BLaER1 (cell line): ENCODE data around the gene MYO3B.

Source experiments
- H3K27ac ChIP-seq: shearing (Covaris generic); formaldehyde crosslinking; 2 replicates; pipeline ENCODE4 v1.8.1; 2022
- H3K27me3 ChIP-seq: shearing (Covaris generic); formaldehyde crosslinking; 2 replicates; pipeline ENCODE4 v1.8.1; 2022
- H3K36me3 ChIP-seq: shearing (Covaris generic); formaldehyde crosslinking; 2 replicates; pipeline ENCODE4 v1.8.1; 2022
- H3K4me1 ChIP-seq: shearing (Covaris generic); formaldehyde crosslinking; 2 replicates; pipeline ENCODE4 v1.8.1; 2022
- H3K4me2 ChIP-seq: shearing (Covaris generic); formaldehyde crosslinking; 2 replicates; pipeline ENCODE4 v1.8.1; 2022
- H3K4me3 ChIP-seq: shearing (Covaris generic); formaldehyde crosslinking; 2 replicates; pipeline ENCODE4 v1.8.1; 2022
- H3K9ac ChIP-seq: shearing (Covaris generic); formaldehyde crosslinking; 2 replicates; pipeline ENCODE4 v1.8.1; 2022
- H3K9me3 ChIP-seq: shearing (Covaris generic); formaldehyde crosslinking; 2 replicates; pipeline ENCODE4 v1.8.1; 2022
- H4K20me1 ChIP-seq: shearing (Covaris generic); formaldehyde crosslinking; 2 replicates; pipeline ENCODE4 v1.8.1; 2022
- Cebpa-rat ChIP-seq: shearing (Covaris generic); IDR thresholded peaks from 2 replicates; pipeline ENCODE4 v1.8.1; 2022

Gene MYO3B

DNA sequence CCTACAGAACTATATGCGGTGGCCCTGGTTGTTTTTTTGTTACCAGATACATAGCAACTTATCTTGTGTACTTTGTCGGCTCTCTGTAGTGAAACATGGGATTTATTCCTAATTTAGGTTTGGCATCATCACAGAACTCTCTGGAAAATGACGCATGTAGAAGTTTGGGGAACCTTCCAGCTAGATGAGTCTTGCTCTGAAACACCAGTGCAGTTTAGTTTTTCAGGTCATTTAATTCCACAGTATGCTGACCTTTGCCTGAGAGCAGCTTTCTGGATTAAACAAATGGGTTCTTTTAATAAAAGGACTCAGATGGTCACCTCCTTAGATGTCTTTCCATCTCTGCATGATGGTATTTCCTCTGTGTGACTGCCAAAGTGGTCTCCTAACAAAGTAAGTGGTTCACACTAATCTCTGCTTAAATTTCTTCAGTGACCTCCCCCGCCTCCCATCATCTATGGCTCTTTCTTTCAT lies 39.9 kb downstream of the MYO3B start:
- no peaks in the 10 kb centered on the region for H3K27me3 ChIP-seq
- H3K9me3 ChIP-seq: no peaks in the 10 kb centered on the region
- peaks cover 13% of the 10 kb centered on the region for H3K4me1 ChIP-seq
- no peaks in the 10 kb centered on the region for H3K36me3 ChIP-seq
- H4K20me1 ChIP-seq: no peaks in the 10 kb centered on the region
- H3K9ac ChIP-seq: no peak overlapping the region
- H3K27ac ChIP-seq: no peak overlapping the region
- no peak overlapping the region for H3K4me2 ChIP-seq
- TF ChIP-seq Cebpa-rat: no peak
- no peak overlapping the region for H3K4me3 ChIP-seq

DNA sequence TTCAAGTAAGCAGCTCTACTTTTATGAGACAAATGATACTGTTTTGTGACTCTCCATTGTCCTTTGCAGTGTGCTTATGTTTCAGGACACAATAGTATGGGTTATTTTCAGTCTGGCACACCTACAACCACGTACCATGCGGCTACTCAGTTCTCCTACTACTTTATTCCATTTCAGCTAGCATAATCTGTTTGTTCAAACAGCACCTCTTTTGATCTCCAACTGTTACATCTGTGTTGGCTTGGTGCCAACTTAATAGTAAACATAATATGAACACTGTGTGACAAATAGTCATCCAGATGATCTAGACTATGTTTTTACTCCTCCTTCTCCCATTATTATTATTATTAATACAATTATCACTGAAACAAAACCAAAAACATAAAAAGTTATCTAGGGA lies 40.5 kb downstream of the MYO3B start:
- Histone ChIP-seq H3K36me3 (no peaks in the 10 kb centered on the region), H3K27ac (no peak overlapping the region), H3K9ac (no peak overlapping the region), H3K4me1 (peaks cover 6% of the 10 kb centered on the region), H3K9me3 (no peaks in the 10 kb centered on the region), H3K4me2 (no peak overlapping the region), H3K27me3 (no peaks in the 10 kb centered on the region), H4K20me1 (no peaks in the 10 kb centered on the region), H3K4me3 (no peak overlapping the region)
- TF ChIP-seq Cebpa-rat: no peak

DNA sequence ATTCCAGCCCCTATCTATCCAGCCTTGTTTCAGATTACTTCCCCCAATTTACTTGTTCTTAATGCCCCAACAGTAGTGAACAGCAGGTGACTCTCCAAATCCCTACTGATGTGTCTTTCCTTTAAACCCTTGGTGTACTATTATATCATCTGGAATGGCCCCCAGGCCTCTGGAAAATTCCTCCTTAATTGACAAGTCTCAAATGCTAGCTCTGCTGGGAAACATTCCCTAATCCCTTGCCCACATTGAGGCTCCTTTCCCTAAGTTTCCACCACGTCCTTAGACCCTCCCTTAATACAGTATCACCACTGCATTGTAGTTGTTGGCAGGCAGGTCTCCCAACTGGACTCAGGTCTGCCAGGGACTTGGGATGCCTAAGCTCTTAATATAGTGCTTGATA lies 41.0 kb downstream of the MYO3B start:
- no peak overlapping the region for H3K9ac ChIP-seq
- no peak overlapping the region for H3K4me2 ChIP-seq
- no peaks in the 10 kb centered on the region for H4K20me1 ChIP-seq
- H3K27me3 ChIP-seq: no peaks in the 10 kb centered on the region
- H3K9me3 ChIP-seq: no peaks in the 10 kb centered on the region
- TF ChIP-seq Cebpa-rat: no peak
- no peak overlapping the region for H3K27ac ChIP-seq
- H3K4me3 ChIP-seq: no peak overlapping the region
- H3K4me1 ChIP-seq: 0 out of 2 replicates have a peak, but pooled peaks cover 5% of the 10 kb centered on the region
- H3K36me3 ChIP-seq: no peaks in the 10 kb centered on the region

DNA sequence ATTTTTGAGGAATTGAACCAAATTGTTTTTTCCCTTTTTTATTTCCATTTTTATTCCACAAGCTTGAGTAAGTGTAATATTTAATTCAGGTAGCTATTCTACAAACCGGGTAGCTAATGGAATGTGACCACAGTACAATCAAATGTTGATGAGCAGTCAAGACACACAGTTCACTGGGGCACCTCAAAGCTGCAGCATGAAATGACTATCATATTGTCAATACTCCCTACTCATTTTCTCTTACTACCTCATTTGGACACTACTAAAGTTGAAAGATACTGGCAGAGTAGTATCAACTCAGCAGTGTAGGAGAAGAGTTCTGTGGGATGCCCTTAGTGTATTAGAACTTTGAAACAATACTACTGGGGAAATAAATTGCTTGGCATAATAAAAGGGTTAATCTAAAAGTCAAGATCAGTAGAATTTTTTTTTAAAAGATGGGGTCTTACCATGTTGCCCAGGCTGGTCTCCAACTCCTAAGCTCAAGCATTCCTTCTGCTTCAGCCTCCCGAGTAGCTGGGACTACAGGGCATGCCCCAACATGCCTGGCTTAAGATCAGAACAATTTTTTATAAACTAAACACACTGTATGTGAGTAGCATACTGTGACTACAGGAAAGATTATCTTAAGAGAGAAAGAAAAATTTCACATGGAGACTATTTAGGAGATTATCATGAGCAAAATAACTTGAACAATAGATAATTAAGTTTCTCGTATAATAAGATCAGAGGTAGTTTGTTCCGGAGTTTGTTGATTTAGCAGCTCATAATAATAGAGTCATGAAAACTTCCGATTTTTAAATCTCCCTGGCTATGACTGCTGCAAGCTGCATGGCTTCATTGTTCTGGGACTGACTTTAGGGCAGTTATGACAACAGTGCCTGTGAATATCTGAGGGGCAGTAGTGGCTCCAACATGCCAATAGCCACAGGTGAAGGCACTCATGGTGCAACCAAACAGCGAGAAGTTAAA lies 43.7 kb downstream of the MYO3B start:
- TF ChIP-seq Cebpa-rat: no peak
- Histone ChIP-seq H3K4me2 (no peak overlapping the region; the same call in 1 of the 2 replicates), H3K27ac (no peak overlapping the region)

DNA sequence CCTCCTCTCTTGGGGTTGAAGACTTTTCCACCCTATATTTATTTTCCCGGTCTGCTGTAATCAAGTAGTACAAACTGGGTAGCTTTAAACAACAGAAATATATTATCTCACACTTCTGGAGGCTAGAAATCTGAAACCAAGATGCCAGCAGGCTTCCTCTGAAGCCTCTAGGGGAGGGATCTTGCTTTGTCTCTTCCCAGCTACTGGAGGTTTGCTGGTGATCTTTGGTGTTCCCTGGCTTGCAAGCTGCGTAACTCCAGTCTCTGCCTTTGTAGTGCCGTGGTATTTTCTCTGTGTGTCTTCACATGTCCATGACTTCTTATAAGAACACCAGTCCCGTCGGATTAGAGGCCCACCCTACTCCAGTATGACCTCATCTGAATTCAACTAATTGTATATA lies 44.4 kb downstream of the MYO3B start:
- Histone ChIP-seq H3K4me1 (0 out of 2 replicates have a peak, but pooled peaks cover 5% of the 10 kb centered on the region), H3K36me3 (no peaks in the 10 kb centered on the region), H3K27me3 (no peaks in the 10 kb centered on the region), H3K27ac (no peak overlapping the region), H3K4me3 (no peak overlapping the region), H3K4me2 (no peak overlapping the region; the same call in 1 of the 2 replicates), H3K9ac (no peak overlapping the region), H3K9me3 (no peaks in the 10 kb centered on the region), H4K20me1 (no peaks in the 10 kb centered on the region)
- TF ChIP-seq Cebpa-rat: no peak

More for the DNA sequence above, 43.7 kb downstream of the MYO3B start:
- no peaks in the 10 kb centered on the region for H4K20me1 ChIP-seq
- no peaks in the 10 kb centered on the region for H3K27me3 ChIP-seq
- H3K36me3 ChIP-seq: no peaks in the 10 kb centered on the region
- H3K4me1 ChIP-seq: 0 out of 2 replicates have a peak, but pooled peaks cover 5% of the 10 kb centered on the region
- no peaks in the 10 kb centered on the region for H3K9me3 ChIP-seq
- no peak overlapping the region for H3K4me3 ChIP-seq
- H3K9ac ChIP-seq: no peak overlapping the region

DNA sequence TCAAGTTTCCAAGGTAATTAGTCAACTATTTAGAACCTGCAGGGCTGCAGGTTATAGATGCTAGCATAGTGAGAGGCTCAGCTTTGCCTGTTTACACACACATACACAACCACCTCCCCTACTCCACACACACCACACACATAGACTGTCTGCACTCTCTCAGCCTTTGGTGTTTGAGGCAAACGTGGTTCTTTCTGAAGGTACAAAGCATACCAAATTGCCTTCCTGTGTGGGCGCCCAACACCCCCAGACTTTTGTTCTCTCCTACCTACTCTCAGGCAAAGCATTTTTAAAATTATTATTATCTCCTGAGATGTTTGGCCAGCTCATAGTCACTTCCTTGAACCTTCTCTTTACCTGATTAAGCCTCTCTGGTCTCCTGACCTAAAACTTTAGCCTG lies 44.9 kb downstream of the MYO3B start:
- TF ChIP-seq Cebpa-rat: no peak
- no peaks in the 10 kb centered on the region for H4K20me1 ChIP-seq
- no peaks in the 10 kb centered on the region for H3K27me3 ChIP-seq
- no peak overlapping the region for H3K27ac ChIP-seq
- H3K4me3 ChIP-seq: no peak overlapping the region
- no peak overlapping the region for H3K4me2 ChIP-seq
- H3K9me3 ChIP-seq: no peaks in the 10 kb centered on the region
- 0 out of 2 replicates have a peak, but pooled peaks cover 5% of the 10 kb centered on the region for H3K4me1 ChIP-seq
- H3K9ac ChIP-seq: no peak overlapping the region
- no peaks in the 10 kb centered on the region for H3K36me3 ChIP-seq

DNA sequence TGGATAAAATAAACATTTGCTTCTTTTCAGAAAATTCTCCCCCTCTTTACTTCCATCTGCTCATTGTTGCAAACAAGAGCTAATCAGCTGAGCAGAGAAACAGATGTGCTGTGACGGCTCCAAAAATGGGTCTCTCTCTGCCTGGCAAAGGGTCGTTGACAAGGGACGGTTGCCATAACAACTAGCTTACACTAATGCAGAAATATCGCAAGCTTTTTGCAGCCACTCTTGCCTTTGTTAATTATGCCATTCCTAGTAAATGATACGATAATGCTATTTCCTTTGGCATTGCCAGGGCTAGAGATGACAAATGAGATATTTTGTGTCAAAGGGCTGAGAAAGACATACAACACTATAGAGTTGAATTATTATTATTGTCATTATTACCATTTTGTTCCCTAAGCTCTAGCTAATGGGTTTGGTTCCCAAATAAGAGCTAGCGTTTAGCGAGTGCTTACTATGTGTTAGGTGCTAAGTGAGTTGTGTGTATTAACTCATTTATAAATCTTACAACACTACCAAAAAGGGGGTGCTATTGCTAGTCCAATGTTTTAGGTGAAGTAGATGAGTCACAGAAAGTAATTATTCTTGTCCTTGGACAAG lies 46.8 kb downstream of the MYO3B start:
- H3K27me3 ChIP-seq: no peaks in the 10 kb centered on the region
- no peak overlapping the region for H3K9ac ChIP-seq
- 0 out of 2 replicates have a peak, but pooled peaks cover 5% of the 10 kb centered on the region for H3K4me1 ChIP-seq
- no peak overlapping the region for H3K4me2 ChIP-seq
- H3K9me3 ChIP-seq: no peaks in the 10 kb centered on the region
- H4K20me1 ChIP-seq: no peaks in the 10 kb centered on the region
- TF ChIP-seq Cebpa-rat: no peak
- no peak overlapping the region for H3K4me3 ChIP-seq
- H3K27ac ChIP-seq: no peak overlapping the region
- no peaks in the 10 kb centered on the region for H3K36me3 ChIP-seq

DNA sequence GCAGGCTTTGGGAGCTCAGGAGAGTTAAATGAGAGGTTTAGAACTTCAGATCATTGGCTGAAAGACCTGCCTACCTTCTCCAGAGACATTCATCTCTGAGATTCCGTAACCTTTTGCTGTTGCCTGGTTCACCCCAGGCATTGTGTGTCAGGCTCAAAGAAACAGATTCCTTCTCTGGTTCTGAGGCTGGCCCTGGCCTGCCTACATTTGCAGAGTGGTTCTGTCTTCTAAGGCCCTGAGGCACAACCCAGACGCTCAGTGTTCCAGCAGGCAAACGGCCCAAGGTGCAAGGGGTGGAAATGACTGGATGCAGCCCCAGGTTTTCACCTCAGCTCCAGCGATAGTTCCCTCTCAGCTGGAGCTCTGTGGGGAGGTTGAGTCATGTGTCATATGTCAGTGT lies 48.3 kb downstream of the MYO3B start:
- Histone ChIP-seq H3K9ac (no peak overlapping the region), H3K27me3 (no peaks in the 10 kb centered on the region), H3K4me3 (no peak overlapping the region), H3K9me3 (no peaks in the 10 kb centered on the region), H4K20me1 (no peaks in the 10 kb centered on the region), H3K4me2 (no peak overlapping the region), H3K27ac (no peak overlapping the region), H3K36me3 (no peaks in the 10 kb centered on the region), H3K4me1 (0 out of 2 replicates have a peak, but pooled peaks cover 5% of the 10 kb centered on the region)
- no peak for TF ChIP-seq Cebpa-rat

DNA sequence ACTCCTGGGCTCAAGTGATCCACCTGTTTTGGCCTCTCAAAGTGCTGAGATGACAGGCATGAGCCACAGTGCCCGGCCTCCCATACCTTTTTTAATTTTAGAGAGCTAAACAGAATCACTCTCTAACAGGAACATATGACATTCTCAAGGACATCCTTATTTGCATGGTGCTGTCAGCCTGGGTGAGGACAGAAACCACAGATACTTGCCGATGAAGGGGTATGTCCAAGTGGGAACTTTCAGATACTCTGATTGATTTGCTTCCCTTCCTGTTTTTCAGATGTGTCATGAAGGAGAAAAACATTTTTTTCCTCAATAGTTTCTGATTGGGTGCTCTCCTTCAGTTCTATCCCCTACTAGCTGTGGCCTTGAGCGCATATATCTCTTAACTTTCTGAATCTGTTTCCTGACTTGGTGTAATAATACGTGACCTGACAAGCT lies 49.6 kb downstream of the MYO3B start:
- no peaks in the 10 kb centered on the region for H3K27me3 ChIP-seq
- no peaks in the 10 kb centered on the region for H3K36me3 ChIP-seq
- no peak overlapping the region for H3K4me2 ChIP-seq
- H3K9ac ChIP-seq: no peak overlapping the region
- no peaks in the 10 kb centered on the region for H3K9me3 ChIP-seq
- no peak overlapping the region for H3K27ac ChIP-seq
- H4K20me1 ChIP-seq: no peaks in the 10 kb centered on the region
- no peak overlapping the region for H3K4me3 ChIP-seq
- no peaks in the 10 kb centered on the region for H3K4me1 ChIP-seq
- no peak for TF ChIP-seq Cebpa-rat

DNA sequence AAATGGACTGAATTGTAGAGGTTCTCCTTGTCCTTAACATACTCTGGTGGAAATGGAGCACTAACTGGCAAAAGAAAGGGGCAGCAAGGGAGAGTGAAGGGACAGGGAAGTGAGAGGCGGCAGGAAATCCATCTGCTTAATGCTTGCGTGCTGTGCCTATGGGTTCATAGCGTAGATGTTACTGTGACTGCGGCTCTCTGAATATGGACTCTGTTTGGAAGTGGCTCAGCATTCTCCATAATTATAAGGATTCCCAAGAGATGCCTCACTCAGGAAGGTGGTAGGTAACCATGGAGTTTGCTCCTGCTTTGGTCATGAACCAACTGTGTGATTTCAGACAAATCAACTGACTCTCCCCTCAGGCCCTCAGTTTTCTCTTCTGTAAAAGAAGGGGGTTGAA lies 50.0 kb downstream of the MYO3B start:
- Histone ChIP-seq H3K27me3 (no peaks in the 10 kb centered on the region), H3K4me3 (no peak overlapping the region), H3K4me2 (no peak overlapping the region), H4K20me1 (no peaks in the 10 kb centered on the region), H3K36me3 (no peaks in the 10 kb centered on the region), H3K27ac (no peak overlapping the region), H3K9ac (no peak overlapping the region), H3K4me1 (no peaks in the 10 kb centered on the region), H3K9me3 (no peaks in the 10 kb centered on the region)
- TF ChIP-seq Cebpa-rat: no peak
